MCF 10A (cell line): ENCODE measurements around the gene ANO2. TPM values are rescaled to one million over a fixed set of nuclear protein-coding genes. Genes with fewer than 3 reads are reported as not detected.

Source experiments
- BruUV-seq: library from RNA; stranded (reverse); fragments of 400-500 nt; replicated peaks from 2 replicates; lab custom pipeline; 2021; lab: Mats Ljungman, UMichigan
- CTCF ChIA-PET: fragments of 300-600 bp; sonication (Branson Sonifier 250); formaldehyde crosslinking; extraction: SDS; loops from one replicate; lab custom pipeline; 2021; ENCODE audit warnings: antibody characterized with exemption, inconsistent platforms; lab: Yijun Ruan, JAX
- POLR2A ChIA-PET: fragments of 300-600, 350-650 bp; sonication (Branson Sonifier 250); formaldehyde crosslinking; extraction: SDS; loops from one replicate; lab custom pipeline; 2020; ENCODE audit warnings: antibody characterized with exemption, inconsistent platforms; lab: Yijun Ruan, JAX
- DNase-seq: peaks from one replicate; pipeline ENCODE4 v3.0.0-alpha.2; 2018; ENCODE audit not compliant: unreplicated experiment
- H3K27ac Mint-ChIP-seq: one replicate; pipeline ENCODE4 v1.8.0; 2022; ENCODE audit warnings: mild to moderate bottlenecking, low read depth, mixed read lengths; ENCODE audit not compliant: unreplicated experiment
- H3K27me3 Mint-ChIP-seq: one replicate; pipeline ENCODE4 v1.8.0; 2022; ENCODE audit warnings: mixed read lengths; ENCODE audit not compliant: insufficient read depth, unreplicated experiment
- H3K36me3 Mint-ChIP-seq: one replicate; pipeline ENCODE4 v1.8.0; 2022; ENCODE audit warnings: mild to moderate bottlenecking, moderate library complexity, mixed read lengths; ENCODE audit not compliant: insufficient read depth, unreplicated experiment
- H3K4me1 Mint-ChIP-seq: one replicate; pipeline ENCODE4 v1.8.0; 2022; ENCODE audit warnings: mixed read lengths; ENCODE audit not compliant: insufficient read depth, unreplicated experiment
- H3K4me3 Mint-ChIP-seq: one replicate; pipeline ENCODE4 v1.8.0; 2022; ENCODE audit warnings: mild to moderate bottlenecking, moderate library complexity, mixed read lengths; ENCODE audit not compliant: unreplicated experiment
- H3K9me3 Mint-ChIP-seq: one replicate; pipeline ENCODE4 v1.8.0; 2022; ENCODE audit warnings: mixed read lengths; ENCODE audit not compliant: unreplicated experiment
- intact Hi-C: fragments of 100-400 bp; cut with micrococcal nuclease; formaldehyde crosslinking; loops from 2 replicates; pipeline ENCODE4 v1.14.1; 2022
- total RNA-seq: library from RNA; stranded (reverse); gene quantifications from 2 replicates; pipeline ENCODE4 v1.2.3, GENCODE V29; 2022
- TF ChIP-seq, protein P1 (sequence below): fragments of 200-600 bp; IDR thresholded peaks from one replicate; pipeline ENCODE4 v1.8.0; 2022; ENCODE audit warnings: antibody characterized with exemption, mild to moderate bottlenecking; ENCODE audit not compliant: unreplicated experiment

The ANO2 gene
- total RNA-seq, 1 experiment from 2014 or later, result not detected

DNA sequence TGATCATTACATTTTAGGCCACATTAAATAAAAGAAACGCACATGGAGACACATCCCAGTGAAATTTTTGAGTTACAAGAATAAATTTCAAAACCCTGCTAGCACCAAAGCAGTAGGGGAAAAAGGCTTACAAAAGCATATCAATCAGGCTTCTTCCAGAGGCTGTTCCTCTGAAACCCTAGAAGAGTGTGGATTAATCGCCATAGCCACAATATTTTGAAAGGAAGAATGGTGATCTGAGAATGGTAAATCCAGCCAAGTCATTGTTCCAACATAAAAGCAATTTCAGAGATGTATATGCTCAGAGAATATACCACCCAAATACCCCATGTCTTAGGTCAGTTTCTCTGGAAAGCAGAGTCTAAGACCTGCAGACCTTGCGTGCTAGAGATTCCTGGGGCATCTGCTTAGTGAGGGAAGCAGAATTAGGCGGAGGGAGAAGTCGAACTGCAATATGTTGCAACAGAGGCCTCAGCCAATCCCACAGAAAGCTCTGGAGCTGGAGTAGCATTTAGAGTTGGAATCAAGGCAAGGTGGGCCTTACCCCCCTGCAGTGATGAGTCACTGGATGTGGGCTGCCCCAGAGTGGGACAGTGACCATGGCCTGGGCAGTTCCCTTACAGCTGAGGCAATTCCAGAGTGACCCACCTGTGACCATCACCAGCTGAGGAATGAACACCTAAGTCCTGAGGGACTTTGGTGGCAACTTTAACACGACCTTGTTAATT lies 387.9 kb downstream of the ANO2 start:
- Mint-ChIP-seq H3K4me1 (no peaks in the 10 kb centered on the region), H3K4me3 (no peak overlapping the region), H3K27me3 (no peaks in the 10 kb centered on the region), H3K9me3 (peaks cover 44% of the 10 kb centered on the region), H3K27ac (no peak overlapping the region), H3K36me3 (no peaks in the 10 kb centered on the region)
- intact Hi-C loops, result no loop called here
- ChIA-PET CTCF (no interaction called here), POLR2A (no interaction called here)
- TF ChIP-seq, protein P1, sequence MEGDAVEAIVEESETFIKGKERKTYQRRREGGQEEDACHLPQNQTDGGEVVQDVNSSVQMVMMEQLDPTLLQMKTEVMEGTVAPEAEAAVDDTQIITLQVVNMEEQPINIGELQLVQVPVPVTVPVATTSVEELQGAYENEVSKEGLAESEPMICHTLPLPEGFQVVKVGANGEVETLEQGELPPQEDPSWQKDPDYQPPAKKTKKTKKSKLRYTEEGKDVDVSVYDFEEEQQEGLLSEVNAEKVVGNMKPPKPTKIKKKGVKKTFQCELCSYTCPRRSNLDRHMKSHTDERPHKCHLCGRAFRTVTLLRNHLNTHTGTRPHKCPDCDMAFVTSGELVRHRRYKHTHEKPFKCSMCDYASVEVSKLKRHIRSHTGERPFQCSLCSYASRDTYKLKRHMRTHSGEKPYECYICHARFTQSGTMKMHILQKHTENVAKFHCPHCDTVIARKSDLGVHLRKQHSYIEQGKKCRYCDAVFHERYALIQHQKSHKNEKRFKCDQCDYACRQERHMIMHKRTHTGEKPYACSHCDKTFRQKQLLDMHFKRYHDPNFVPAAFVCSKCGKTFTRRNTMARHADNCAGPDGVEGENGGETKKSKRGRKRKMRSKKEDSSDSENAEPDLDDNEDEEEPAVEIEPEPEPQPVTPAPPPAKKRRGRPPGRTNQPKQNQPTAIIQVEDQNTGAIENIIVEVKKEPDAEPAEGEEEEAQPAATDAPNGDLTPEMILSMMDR, result no peak
- no peak for DNase-seq
- no TSS peak for BruUV-seq

DNA sequence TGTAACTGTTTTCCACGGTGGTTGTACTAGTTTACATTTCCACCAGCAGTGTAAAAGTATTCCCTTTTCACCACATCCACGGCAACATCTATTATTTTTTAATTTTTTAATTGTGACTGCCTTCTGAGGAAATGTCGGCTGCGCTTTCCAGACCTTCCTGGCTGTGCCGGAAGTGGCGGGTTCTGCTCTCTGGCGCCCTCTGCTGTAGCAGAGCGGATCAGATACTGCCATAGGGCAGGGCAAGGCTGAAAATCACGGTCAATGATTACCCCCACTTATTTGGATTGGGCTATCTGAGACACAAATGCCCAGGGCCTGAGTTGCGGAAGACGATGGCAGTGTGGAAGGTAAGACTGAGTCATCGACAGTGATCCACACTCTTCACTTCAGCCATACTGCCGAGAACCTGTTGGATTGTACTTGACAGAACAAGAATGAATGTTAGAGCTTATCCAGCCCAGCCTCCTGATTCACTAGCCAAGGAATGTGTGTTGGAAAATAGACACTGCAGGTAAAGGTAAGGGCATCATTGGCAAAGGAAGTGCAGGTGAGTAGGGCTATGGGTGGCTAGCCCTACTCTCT lies 388.9 kb downstream of the ANO2 start:
- ChIA-PET POLR2A (no interaction called here), CTCF (interaction anchor here (0.7 kb wide), 1 partner anchor 312 kb away, joined by 3 read pairs; no protein-coding TSS in a partner anchor)
- TF ChIP-seq, protein P1, result no peak
- intact Hi-C loops, result no loop called here
- Mint-ChIP-seq H3K4me3 (no peak overlapping the region), H3K27ac (no peak overlapping the region), H3K9me3 (peaks cover 44% of the 10 kb centered on the region), H3K27me3 (no peaks in the 10 kb centered on the region), H3K4me1 (no peaks in the 10 kb centered on the region), H3K36me3 (no peaks in the 10 kb centered on the region)
- BruUV-seq, result no TSS peak
- no peak for DNase-seq

DNA sequence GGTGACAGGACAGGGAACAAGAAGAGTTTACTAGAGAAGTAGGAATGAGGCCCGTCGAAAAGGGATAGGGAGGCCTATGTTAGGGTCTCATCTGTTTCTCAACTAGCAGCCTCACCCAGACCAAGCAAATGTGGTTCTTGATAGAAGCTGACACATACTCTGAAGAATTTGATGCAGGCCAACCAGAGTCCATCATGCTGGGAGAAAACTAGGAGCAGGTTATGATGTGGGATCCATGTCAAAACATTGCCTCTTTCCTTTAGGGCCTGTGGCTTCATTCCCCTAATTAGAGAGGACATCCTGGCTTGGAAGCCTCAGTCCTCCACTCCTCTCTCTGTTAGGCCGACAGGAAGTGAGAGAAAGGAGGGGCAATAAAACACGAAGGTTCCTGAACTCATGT lies 390.3 kb downstream of the ANO2 start:
- CTCF ChIA-PET, result no interaction called here
- intact Hi-C loops, result no loop called here

DNA sequence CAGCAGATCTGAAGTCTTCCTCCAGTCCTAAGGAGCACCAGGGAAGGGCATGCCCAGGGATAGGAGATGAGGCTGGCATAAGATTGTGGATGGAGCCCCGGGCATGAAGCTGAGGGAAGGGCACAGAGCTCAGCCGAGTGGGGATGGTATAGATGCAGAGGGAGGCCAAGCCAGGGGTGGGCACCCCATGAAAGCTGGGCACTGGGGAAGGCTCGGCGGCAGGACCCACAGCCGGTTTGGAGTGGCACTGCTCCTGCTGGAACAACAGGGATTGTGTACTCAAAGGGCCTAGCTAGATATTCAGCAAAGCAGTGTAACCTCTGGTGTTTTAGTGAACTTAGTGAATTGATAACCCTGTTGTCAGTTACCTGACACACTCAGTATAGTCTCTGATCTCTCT lies 396.0 kb downstream of the ANO2 start:
- Mint-ChIP-seq H3K4me1 (no peaks in the 10 kb centered on the region), H3K4me3 (no peak overlapping the region), H3K27me3 (no peaks in the 10 kb centered on the region), H3K27ac (no peak overlapping the region), H3K9me3 (peaks cover 42% of the 10 kb centered on the region), H3K36me3 (no peaks in the 10 kb centered on the region)
- POLR2A ChIA-PET, result no interaction called here
- no TSS peak for BruUV-seq
- no peak for DNase-seq
- intact Hi-C loops, result no loop called here
- CTCF ChIA-PET, result no interaction called here
- TF ChIP-seq, protein P1, result no peak

More for the DNA sequence above, 390.3 kb downstream of the ANO2 start:
- Mint-ChIP-seq H3K4me3 (no peak overlapping the region), H3K36me3 (no peaks in the 10 kb centered on the region), H3K9me3 (peaks cover 41% of the 10 kb centered on the region), H3K4me1 (no peaks in the 10 kb centered on the region), H3K27me3 (no peaks in the 10 kb centered on the region), H3K27ac (no peak overlapping the region)
- no TSS peak for BruUV-seq
- TF ChIP-seq, protein P1, result no peak
- DNase-seq, result no peak
- POLR2A ChIA-PET, result interaction anchor here (0.6 kb wide), 1 partner anchor 912 kb away, joined by 4 read pairs; no protein-coding TSS in a partner anchor
